Mesothelial cell of epicardium (in vitro differentiated cells): ENCODE measurements around the gene OR52I1. TPM values are rescaled to one million over a fixed set of nuclear protein-coding genes. Genes with fewer than 3 reads are reported as not detected.

Experiments used
- DNase-seq, 2 experiments: peaks; one replicate each; pipeline ENCODE4 v3.0.0; 2021; ENCODE audit warnings: low spot score in 2 of 2; ENCODE audit not compliant: unreplicated experiment in 2 of 2
- H3K27ac Mint-ChIP-seq: 2 replicates; pipeline ENCODE4 v1.8.0; 2021; ENCODE audit warnings: mixed read lengths
- H3K27me3 Mint-ChIP-seq: 2 replicates; pipeline ENCODE4 v1.8.0; 2021; ENCODE audit warnings: low read depth, mixed read lengths
- H3K36me3 Mint-ChIP-seq: 2 replicates; pipeline ENCODE4 v1.8.0; 2021; ENCODE audit warnings: mixed read lengths
- H3K4me1 Mint-ChIP-seq: 2 replicates; pipeline ENCODE4 v1.8.0; 2021; ENCODE audit warnings: mixed read lengths
- H3K4me3 Mint-ChIP-seq: 2 replicates; pipeline ENCODE4 v1.8.0; 2021; ENCODE audit warnings: mild to moderate bottlenecking, moderate library complexity, mixed read lengths
- H3K9me3 Mint-ChIP-seq: 2 replicates; pipeline ENCODE4 v1.8.0; 2021; ENCODE audit warnings: mixed read lengths
- total RNA-seq: library from RNA; stranded (reverse); gene quantifications from 3 replicates; pipeline ENCODE4 v1.2.1, GENCODE V29; 2021
- TF ChIP-seq, protein P1 (sequence below): fragments of 200-600 bp; sonication (generic); IDR thresholded peaks from one replicate; pipeline ENCODE4 v1.5.0; 2021; ENCODE audit warnings: antibody characterized with exemption; ENCODE audit not compliant: unreplicated experiment

OR52I1 gene
- total RNA-seq, 1 donor from 2014 or later = not detected

DNA sequence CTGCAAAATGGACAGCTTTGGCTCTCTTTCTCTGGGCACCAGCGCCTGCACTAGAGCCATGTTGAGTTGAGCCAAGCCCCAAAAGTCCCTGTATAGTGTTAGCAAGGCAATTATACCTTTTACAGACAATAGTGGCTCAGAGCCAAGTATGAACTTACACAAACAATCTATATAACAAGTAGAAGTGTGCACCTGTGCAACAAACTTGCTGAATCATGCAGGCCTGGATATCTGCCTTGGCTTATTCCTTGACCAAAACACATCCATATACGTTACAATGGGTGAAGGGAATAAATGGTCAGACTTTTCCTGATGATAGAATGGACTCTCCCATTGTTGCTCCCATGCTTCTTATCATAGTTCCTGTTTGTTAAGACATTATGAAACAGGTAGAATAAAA lies 16.1 kb upstream of the OR52I1 start:
- Mint-ChIP-seq H3K4me3 (no peak overlapping the region), H3K27ac (no peak overlapping the region), H3K9me3 (no peaks in the 10 kb centered on the region), H3K27me3 (no peaks in the 10 kb centered on the region), H3K4me1 (peaks cover 2% of the 10 kb centered on the region), H3K36me3 (no peaks in the 10 kb centered on the region)
- TF ChIP-seq, protein P1, sequence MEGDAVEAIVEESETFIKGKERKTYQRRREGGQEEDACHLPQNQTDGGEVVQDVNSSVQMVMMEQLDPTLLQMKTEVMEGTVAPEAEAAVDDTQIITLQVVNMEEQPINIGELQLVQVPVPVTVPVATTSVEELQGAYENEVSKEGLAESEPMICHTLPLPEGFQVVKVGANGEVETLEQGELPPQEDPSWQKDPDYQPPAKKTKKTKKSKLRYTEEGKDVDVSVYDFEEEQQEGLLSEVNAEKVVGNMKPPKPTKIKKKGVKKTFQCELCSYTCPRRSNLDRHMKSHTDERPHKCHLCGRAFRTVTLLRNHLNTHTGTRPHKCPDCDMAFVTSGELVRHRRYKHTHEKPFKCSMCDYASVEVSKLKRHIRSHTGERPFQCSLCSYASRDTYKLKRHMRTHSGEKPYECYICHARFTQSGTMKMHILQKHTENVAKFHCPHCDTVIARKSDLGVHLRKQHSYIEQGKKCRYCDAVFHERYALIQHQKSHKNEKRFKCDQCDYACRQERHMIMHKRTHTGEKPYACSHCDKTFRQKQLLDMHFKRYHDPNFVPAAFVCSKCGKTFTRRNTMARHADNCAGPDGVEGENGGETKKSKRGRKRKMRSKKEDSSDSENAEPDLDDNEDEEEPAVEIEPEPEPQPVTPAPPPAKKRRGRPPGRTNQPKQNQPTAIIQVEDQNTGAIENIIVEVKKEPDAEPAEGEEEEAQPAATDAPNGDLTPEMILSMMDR = no peak
- DNase-seq = no peak

DNA sequence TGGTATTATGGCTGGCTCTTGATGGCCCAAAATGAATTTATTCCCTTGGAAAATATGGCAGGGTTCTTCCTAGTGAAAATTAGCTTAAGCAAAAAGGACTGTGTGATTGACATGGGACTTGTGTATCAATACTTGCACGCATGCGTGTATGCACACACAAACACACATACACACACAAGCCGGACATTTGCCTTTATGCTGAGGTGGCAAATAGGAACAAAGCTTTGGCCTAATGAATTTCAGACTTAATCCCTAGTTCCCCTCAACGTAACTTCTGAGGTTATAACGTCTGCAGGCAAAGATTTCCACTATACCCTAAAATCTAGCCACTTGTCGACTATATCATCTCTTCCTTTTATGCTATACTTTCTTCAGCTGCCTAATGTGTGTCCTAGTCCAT lies 15.2 kb upstream of the OR52I1 start:
- H3K4me3 Mint-ChIP-seq = no peak overlapping the region
- H3K36me3 Mint-ChIP-seq = no peaks in the 10 kb centered on the region
- TF ChIP-seq, protein P1 = no peak
- H3K27me3 Mint-ChIP-seq = peaks cover 3% of the 10 kb centered on the region
- DNase-seq = no peak
- H3K4me1 Mint-ChIP-seq = peaks cover 2% of the 10 kb centered on the region
- H3K9me3 Mint-ChIP-seq = no peaks in the 10 kb centered on the region
- H3K27ac Mint-ChIP-seq = no peak overlapping the region

DNA sequence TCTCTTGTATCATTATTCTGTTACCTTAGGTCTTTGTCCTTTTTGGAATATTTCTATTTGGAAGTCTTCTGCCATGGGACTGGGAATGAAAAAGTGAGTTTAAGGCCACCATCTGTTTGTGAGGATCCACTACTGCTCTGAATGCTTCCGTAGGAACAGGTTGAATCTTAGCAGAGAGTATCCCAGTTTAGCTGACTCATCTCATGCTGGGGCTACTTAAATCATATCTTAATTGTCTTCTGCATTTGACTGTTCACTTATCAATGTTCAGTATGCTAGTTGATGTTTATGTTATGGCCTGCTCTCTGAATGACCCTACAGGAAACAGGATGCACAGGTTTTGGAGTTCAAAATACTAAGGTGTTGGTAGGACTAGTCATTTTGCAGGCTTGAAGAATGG lies 13.7 kb upstream of the OR52I1 start:
- Mint-ChIP-seq H3K27ac (no peak overlapping the region), H3K4me3 (no peak overlapping the region), H3K9me3 (no peaks in the 10 kb centered on the region), H3K36me3 (no peaks in the 10 kb centered on the region), H3K4me1 (peaks cover 2% of the 10 kb centered on the region), H3K27me3 (peaks cover 13% of the 10 kb centered on the region)
- TF ChIP-seq, protein P1 = no peak
- no peak for DNase-seq

DNA sequence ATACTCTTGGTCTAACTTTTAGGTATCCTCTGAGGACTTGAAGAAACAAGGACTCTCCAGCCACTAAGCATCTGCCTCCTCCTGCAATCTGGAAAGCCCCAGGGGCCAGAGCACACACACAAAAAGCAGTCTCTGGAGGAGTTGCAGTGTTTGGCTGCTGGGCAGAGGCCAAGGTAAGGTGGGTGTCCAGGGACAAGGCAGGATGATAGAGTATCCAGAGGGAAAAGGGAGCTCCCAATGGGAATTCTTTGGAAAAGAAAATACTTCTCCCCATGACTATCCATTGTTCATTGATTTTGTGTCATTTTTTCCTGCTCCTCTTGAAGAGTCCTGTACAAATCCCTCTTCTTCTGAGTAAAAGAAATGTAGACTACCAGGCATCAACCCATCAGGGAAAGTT lies 12.4 kb upstream of the OR52I1 start, which contains the start of gene OR52I2:
OR52I2 (plus strand) TSS at position 301 of the 400 bp plus-strand sequence.
- H3K4me3 Mint-ChIP-seq = no peak within 1 kb of the TSS
- H3K4me1 Mint-ChIP-seq = peaks cover 2% of the 10 kb centered on the region
- no peak within 1 kb of the TSS for H3K27ac Mint-ChIP-seq
- DNase-seq = no peak
- peaks cover 20% of the 10 kb centered on the region for H3K27me3 Mint-ChIP-seq
- no peaks in the 10 kb centered on the region for H3K36me3 Mint-ChIP-seq
- TF ChIP-seq, protein P1 = no peak
- no peaks in the 10 kb centered on the region for H3K9me3 Mint-ChIP-seq

DNA sequence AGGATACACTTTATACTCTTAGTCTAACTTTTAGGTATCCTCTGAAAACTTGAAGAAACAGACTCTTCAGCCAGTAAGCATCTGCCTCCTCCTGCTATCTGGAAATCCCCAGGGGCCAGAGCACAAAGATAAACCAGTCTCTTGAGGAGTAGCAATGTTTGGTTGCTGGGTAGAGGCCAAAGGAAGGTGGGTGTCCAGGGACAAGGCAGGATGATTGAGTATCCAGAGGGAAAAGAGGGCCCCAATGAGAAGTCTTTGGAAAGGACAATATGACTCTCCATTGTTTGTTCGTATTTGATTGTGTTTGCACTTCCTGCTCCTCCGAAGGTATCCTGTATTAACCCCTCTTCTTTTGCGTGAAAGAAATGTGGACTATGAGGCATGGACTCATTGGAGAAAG lies 4.8 kb upstream of the OR52I1 start:
- H3K9me3 Mint-ChIP-seq = no peaks in the 10 kb centered on the region
- no peak overlapping the region for H3K4me3 Mint-ChIP-seq
- peaks cover 31% of the 10 kb centered on the region for H3K27me3 Mint-ChIP-seq
- DNase-seq = no peak
- no peaks in the 10 kb centered on the region for H3K4me1 Mint-ChIP-seq
- H3K27ac Mint-ChIP-seq = no peak overlapping the region
- TF ChIP-seq, protein P1 = no peak
- H3K36me3 Mint-ChIP-seq = no peaks in the 10 kb centered on the region

DNA sequence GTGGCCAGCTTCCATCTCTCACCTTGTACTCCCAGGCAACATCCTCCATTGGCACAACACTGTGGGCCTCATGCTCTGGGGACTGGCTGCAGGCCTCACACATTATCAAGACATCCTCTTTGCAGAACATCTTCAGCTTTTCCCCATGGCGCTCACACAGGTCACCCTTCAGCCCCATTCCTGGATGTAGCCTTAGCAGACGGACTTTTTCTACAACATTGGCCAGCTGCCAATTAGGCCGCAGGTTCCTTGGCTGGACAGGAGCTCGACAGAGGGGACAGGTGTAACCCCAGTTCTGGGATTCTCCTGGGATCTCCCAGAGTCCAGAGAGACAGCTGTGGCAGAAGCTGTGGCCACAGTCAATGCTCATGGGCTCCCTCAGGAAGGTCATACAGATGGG lies 11.2 kb downstream of the OR52I1 start:
- Mint-ChIP-seq H3K27ac (no peak overlapping the region), H3K9me3 (no peaks in the 10 kb centered on the region), H3K4me3 (no peak overlapping the region), H3K36me3 (peaks cover 24% of the 10 kb centered on the region), H3K27me3 (peaks cover 4% of the 10 kb centered on the region), H3K4me1 (peaks cover 18% of the 10 kb centered on the region)
- TF ChIP-seq, protein P1 = no peak
- no peak for DNase-seq
